Spleen (tissue), 7 donors: ENCODE data around the gene CDYL2.

Experiments
- POLR2A ChIP-seq, 3 donors: fragments of 450-650 bp; IDR thresholded peaks; one replicate each; pipeline ENCODE4 v1.5.1; 2017; ENCODE audit warnings: antibody characterized with exemption in 3 of 3, mild to moderate bottlenecking in 1 of 3
- POLR2AphosphoS5 ChIP-seq, 3 donors: sonication (generic); formaldehyde crosslinking; IDR thresholded peaks; one replicate each; pipeline ENCODE4 v1.5.1; 2017; ENCODE audit warnings: antibody characterized with exemption in 3 of 3
- TF ChIP-seq, protein P1 (sequence below), 11 experiments: fragments of 200-600 bp in 7 of 11; fragments of 450-650 bp in 4 of 11; sonication (generic) in 4 of 11; IDR thresholded peaks in 8 of 11; conservative IDR thresholded peaks in 3 of 11; 1 replicate in 7 of 11; 2 replicates in 4 of 11; pipeline versions ENCODE4 v1.4.0 to v1.8.0; 2016 to 2021; ENCODE audit warnings: antibody characterized with exemption in 11 of 11, inconsistent platforms in 4 of 11, mild to moderate bottlenecking in 1 of 11
- donor health status: DM: no; HTN: no; CAD: no; lungs with moderate emphysema.
- donor health status: DM: no; HTN: no; CAD: no.
- donor health status: DM: no; HTN: no; CAD: no.

DNA sequence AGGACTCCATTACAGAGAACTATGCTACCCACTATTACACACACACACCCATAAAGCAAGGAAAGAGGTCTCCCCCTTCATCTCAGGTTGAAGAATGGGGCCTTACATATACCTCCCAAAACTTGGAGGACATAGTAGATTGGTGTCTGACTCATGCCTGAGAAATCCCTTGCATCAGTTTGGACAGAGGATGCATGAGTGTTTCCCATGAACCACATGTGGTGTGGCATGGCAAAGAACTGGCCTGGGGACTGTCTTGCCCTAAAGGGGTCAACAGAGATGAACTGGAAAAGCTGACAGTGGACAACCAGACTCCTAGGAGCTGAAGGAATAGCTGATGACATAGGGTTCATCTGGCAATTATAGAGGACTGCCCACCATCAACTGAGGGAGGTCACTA is 209.6 kb downstream of the CDYL2 start:
- TF ChIP-seq, protein P1, sequence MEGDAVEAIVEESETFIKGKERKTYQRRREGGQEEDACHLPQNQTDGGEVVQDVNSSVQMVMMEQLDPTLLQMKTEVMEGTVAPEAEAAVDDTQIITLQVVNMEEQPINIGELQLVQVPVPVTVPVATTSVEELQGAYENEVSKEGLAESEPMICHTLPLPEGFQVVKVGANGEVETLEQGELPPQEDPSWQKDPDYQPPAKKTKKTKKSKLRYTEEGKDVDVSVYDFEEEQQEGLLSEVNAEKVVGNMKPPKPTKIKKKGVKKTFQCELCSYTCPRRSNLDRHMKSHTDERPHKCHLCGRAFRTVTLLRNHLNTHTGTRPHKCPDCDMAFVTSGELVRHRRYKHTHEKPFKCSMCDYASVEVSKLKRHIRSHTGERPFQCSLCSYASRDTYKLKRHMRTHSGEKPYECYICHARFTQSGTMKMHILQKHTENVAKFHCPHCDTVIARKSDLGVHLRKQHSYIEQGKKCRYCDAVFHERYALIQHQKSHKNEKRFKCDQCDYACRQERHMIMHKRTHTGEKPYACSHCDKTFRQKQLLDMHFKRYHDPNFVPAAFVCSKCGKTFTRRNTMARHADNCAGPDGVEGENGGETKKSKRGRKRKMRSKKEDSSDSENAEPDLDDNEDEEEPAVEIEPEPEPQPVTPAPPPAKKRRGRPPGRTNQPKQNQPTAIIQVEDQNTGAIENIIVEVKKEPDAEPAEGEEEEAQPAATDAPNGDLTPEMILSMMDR (IDR thresholded peaks at IDR 0.05 in 8 of 11, conservative IDR thresholded peaks at IDR 0.05 in 3 of 11) = no peak
- no peak for TF ChIP-seq POLR2A (IDR thresholded peaks at IDR 0.05)
- TF ChIP-seq POLR2AphosphoS5 (IDR thresholded peaks at IDR 0.05) = no peak
